Ovary (tissue), 3 donors: ENCODE measurements around the gene VASH2.

Experiments used
- CTCF ChIP-seq, 3 donors: fragments of 450-650 bp in 2 of 3; fragments of 200-600 bp in 1 of 3; IDR thresholded peaks; one replicate each; pipeline versions ENCODE4 v1.5.1 to v1.8.0; 2016 to 2022; ENCODE audit warnings: antibody characterized with exemption in 3 of 3, mild to moderate bottlenecking in 1 of 3
- POLR2A ChIP-seq: fragments of 450-650 bp; IDR thresholded peaks from one replicate; pipeline ENCODE4 v1.6.1; 2017; ENCODE audit warnings: antibody characterized with exemption, mild to moderate bottlenecking, moderate library complexity
- donor health status: DM: no; HTN: no; CAD: no.

GRCh38 chr1:212901290-212901689 lies 49.1 kb upstream of the VASH2 start:
- TF ChIP-seq CTCF (IDR thresholded peaks at IDR 0.05), result no peak
- TF ChIP-seq POLR2A, result no peak
